GM23248 (cell line): ENCODE data around the gene FBLN5.

Experiments
- EZH2 ChIP-seq: fragments of 200-600 bp; sonication (generic); IDR thresholded peaks from 2 replicates; pipeline ENCODE4 v1.6.1; 2018; ENCODE audit warnings: antibody characterized with exemption, mild to moderate bottlenecking; ENCODE audit not compliant: insufficient read depth, poor library complexity, severe bottlenecking
- EZH2phosphoT487 ChIP-seq: fragments of 200-600 bp; sonication (generic); IDR thresholded peaks from 2 replicates; pipeline ENCODE4 v1.6.1; 2018; ENCODE audit warnings: antibody characterized with exemption, moderate library complexity, mild to moderate bottlenecking, low read depth; ENCODE audit not compliant: insufficient read depth

GRCh38 chr14:91870890-91871289 is 76.6 kb downstream of the FBLN5 start:
- TF ChIP-seq EZH2 = no peak
- TF ChIP-seq EZH2phosphoT487 = no peak
